ENCODE data around the gene LMF1. TPM values are rescaled to one million over a fixed set of nuclear protein-coding genes. Genes with fewer than 3 reads are reported as not detected.

The LMF1 gene
- total and polyA plus RNA-seq, 2 donors (not counting 1 experiment from before 2014, with no cell fraction given), result 36.4 to 63.2 TPM

DNA sequence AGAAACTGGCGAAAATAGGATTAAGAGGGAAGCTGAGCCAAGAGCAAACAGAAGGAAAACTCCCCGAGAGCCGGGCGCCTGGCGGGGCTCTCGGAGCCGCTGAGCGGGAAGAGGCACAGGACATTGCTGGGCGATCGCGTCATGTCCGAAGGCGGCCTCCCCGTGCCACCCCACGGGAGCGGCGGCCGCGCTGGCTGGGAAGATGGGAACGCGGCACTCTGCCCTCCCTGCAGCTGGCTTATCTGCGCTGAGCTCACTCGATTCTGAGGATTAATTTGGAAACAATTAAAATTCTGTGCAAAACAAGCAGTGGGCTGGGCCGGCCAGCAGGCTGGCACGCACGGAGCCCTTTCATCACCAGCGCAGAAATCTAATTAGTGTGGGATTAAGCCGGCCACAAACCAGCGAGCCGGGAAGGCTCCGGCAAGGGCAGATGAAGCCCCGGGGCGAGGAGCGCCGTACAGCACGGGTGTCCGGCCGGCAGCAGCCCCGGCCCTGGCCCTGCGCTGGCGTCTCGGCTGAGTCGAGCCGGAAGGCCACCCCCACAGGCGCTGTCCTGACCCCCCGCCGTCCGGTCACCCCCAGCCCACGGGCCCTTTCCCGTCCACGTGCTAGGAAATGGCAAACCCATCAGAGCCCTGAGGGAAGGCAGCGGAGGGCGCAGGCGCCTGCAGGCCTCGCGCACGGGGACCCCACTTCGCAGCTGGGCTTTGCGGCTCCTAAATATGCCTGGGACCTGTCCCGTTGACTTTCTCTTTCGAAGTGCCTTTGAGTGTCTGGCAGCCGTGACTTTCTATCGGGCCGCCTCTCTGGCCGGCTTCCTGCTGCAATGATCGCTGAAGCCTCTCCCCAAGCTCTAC, 48.7 kb upstream of the LMF1 start:
- H2AFZ ChIP-seq (ENCODE audit: insufficient read depth, low read depth, low read length, poor library complexity, severe bottlenecking), result no peak overlapping the region
- H3K4me1 ChIP-seq (ENCODE audit: control insufficient read depth in 2 of 2, insufficient read depth in 2 of 2, low read length in 2 of 2), result no peaks in the 10 kb centered on the region
- H3K36me3 ChIP-seq (replicated peaks in 1 of 2; ENCODE audit: control extremely low read depth in 1 of 2, control insufficient read depth in 1 of 2, extremely low read depth in 1 of 2, insufficient read depth in 2 of 2, low read length in 1 of 2), result no peaks in the 10 kb centered on the region
- H3K27ac ChIP-seq (ENCODE audit: low read length in 2 of 2), result no peak overlapping the region
- WGBS (ENCODE audit: insufficient coverage), result 89% methylated on average over 62 of the region's 66 CpGs
- no peak overlapping the region for H3K9ac ChIP-seq (ENCODE audit: low read length)
- Mint-ChIP-seq H3K4me3 (no peak overlapping the region), H3K27ac (no peak overlapping the region), H3K9me3 (ENCODE audit: insufficient read depth) (no peaks in the 10 kb centered on the region), H3K4me1 (no peaks in the 10 kb centered on the region), H3K27me3 (peaks cover 3% of the 10 kb centered on the region)
- ChIA-PET POLR2A (no interaction called here), CTCF (no interaction called here)
- no peak for DNase-seq
- TF ChIP-seq, protein P1, sequence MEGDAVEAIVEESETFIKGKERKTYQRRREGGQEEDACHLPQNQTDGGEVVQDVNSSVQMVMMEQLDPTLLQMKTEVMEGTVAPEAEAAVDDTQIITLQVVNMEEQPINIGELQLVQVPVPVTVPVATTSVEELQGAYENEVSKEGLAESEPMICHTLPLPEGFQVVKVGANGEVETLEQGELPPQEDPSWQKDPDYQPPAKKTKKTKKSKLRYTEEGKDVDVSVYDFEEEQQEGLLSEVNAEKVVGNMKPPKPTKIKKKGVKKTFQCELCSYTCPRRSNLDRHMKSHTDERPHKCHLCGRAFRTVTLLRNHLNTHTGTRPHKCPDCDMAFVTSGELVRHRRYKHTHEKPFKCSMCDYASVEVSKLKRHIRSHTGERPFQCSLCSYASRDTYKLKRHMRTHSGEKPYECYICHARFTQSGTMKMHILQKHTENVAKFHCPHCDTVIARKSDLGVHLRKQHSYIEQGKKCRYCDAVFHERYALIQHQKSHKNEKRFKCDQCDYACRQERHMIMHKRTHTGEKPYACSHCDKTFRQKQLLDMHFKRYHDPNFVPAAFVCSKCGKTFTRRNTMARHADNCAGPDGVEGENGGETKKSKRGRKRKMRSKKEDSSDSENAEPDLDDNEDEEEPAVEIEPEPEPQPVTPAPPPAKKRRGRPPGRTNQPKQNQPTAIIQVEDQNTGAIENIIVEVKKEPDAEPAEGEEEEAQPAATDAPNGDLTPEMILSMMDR (IDR thresholded peaks at IDR 0.05), result no peak
- TF ChIP-seq EZH2 (IDR thresholded peaks at IDR 0.05; ENCODE audit: borderline replicate concordance, insufficient read depth, low read depth, low read length, poor library complexity, severe bottlenecking), result no peak
- H3K79me2 ChIP-seq (ENCODE audit: control insufficient read depth, insufficient read depth, low read length), result no peaks in the 10 kb centered on the region
- H3K27me3 ChIP-seq (replicated peaks in 1 of 4; ENCODE audit: control extremely low read depth in 1 of 4, control insufficient read depth in 3 of 4, insufficient read depth in 4 of 4, low read length in 3 of 4), result peaks cover 0 to 6% (median 0%) of the 10 kb centered on the region in 4 experiments
- no peaks in the 10 kb centered on the region for H4K20me1 ChIP-seq (ENCODE audit: control insufficient read depth, insufficient read depth, low read length, poor library complexity, severe bottlenecking)
- intact Hi-C loops (cut with micrococcal nuclease), result no loop called here
- H3K4me2 ChIP-seq (replicated peaks; ENCODE audit: low read depth, low read length, poor library complexity, severe bottlenecking), result no peak overlapping the region
- H3K4me3 ChIP-seq (ENCODE audit: control extremely low read depth in 1 of 5, extremely low read depth in 1 of 5, insufficient read depth in 1 of 5, low read depth in 2 of 5, low read length in 4 of 5), result no peak overlapping the region
- ATAC-seq (ENCODE audit: low read depth), result no peak
- peaks cover 0 to 5% (median 0%) of the 10 kb centered on the region in 3 donors for H3K9me3 ChIP-seq (ENCODE audit: control extremely low read depth in 1 of 3, control insufficient read depth in 2 of 3, insufficient read depth in 1 of 3, low read length in 2 of 3)

DNA sequence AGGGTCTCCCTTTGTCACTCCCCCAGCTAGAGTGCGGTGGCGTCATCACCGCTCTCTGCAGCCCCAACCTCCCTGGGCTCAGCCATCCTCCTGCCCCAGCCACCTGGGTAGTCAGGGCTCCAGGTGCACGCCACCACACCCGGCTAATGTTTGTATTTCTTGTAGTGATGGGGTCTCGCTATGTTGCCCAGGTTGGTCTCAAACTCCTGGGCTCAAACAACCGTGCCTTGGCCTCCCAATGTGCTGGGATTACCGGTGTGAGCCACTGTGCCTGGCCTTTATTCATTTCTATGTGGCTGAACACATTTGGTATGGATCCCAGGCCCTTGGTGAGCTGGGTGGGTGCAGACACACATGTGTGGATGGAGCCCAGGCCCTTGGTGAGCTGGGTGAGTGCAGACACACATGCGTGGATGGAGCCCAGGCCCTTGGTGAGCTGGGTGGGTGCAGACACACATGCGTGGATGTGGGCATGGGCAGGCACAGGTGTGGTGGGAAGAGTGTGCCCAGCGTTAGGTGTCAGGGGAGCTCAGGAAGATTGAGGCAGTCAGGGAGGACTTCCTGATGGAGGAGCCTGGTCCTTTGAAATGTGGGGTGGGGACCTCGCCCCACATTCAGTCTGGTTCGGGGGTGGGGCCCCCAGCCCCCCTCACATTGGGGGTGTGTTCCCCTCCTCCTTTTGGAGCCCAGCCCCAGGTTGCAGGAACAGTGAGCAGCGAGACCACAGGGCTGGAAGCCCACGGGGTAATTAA, 47.8 kb upstream of the LMF1 start:
- Histone ChIP-seq H2AFZ (ENCODE audit: insufficient read depth, low read depth, low read length, poor library complexity, severe bottlenecking) (no peak overlapping the region), H3K79me2 (ENCODE audit: control insufficient read depth, insufficient read depth, low read length) (no peaks in the 10 kb centered on the region), H3K36me3 (replicated peaks in 1 of 2; ENCODE audit: control extremely low read depth in 1 of 2, control insufficient read depth in 1 of 2, extremely low read depth in 1 of 2, insufficient read depth in 2 of 2, low read length in 1 of 2) (no peaks in the 10 kb centered on the region), H4K20me1 (ENCODE audit: control insufficient read depth, insufficient read depth, low read length, poor library complexity, severe bottlenecking) (no peaks in the 10 kb centered on the region), H3K27ac (ENCODE audit: low read length in 2 of 2) (no peak overlapping the region), H3K9ac (ENCODE audit: low read length) (no peak overlapping the region), H3K4me3 (ENCODE audit: control extremely low read depth in 1 of 5, extremely low read depth in 1 of 5, insufficient read depth in 1 of 5, low read depth in 2 of 5, low read length in 4 of 5) (no peak overlapping the region), H3K27me3 (replicated peaks in 1 of 4; ENCODE audit: control extremely low read depth in 1 of 4, control insufficient read depth in 3 of 4, insufficient read depth in 4 of 4, low read length in 3 of 4) (peaks cover 0 to 3% (median 0%) of the 10 kb centered on the region in 4 experiments), H3K4me2 (replicated peaks; ENCODE audit: low read depth, low read length, poor library complexity, severe bottlenecking) (no peak overlapping the region), H3K9me3 (ENCODE audit: control extremely low read depth in 1 of 3, control insufficient read depth in 2 of 3, insufficient read depth in 1 of 3, low read length in 2 of 3) (peaks cover 0 to 5% (median 0%) of the 10 kb centered on the region in 3 donors), H3K4me1 (ENCODE audit: control insufficient read depth in 2 of 2, insufficient read depth in 2 of 2, low read length in 2 of 2) (no peaks in the 10 kb centered on the region)
- Mint-ChIP-seq H3K4me1 (no peaks in the 10 kb centered on the region), H3K9me3 (ENCODE audit: insufficient read depth) (no peaks in the 10 kb centered on the region), H3K4me3 (no peak overlapping the region), H3K27ac (no peak overlapping the region), H3K27me3 (peaks cover 3% of the 10 kb centered on the region)
- ChIA-PET POLR2A (no interaction called here), CTCF (no interaction called here)
- DNase-seq, result no peak
- TF ChIP-seq, protein P1 (IDR thresholded peaks at IDR 0.05), result no peak
- TF ChIP-seq EZH2 (IDR thresholded peaks at IDR 0.05; ENCODE audit: borderline replicate concordance, insufficient read depth, low read depth, low read length, poor library complexity, severe bottlenecking), result no peak
- intact Hi-C loops (cut with micrococcal nuclease), result no loop called here
- 92% methylated on average over 7 of the region's 15 CpGs for WGBS (ENCODE audit: insufficient coverage)
- no peak for ATAC-seq (ENCODE audit: low read depth)

Data from B cell (primary cell).